Activated gamma-delta T cell treated with anti-CD3 and anti-CD28 coated beads, Interleukin-2, amount 50 U/mL, for 16 hours (primary cell): ENCODE measurements around the gene SLC6A9.

Experiments
- DNase-seq: peaks from one replicate; pipeline ENCODE4 v3.0.0-alpha.2; 2020; ENCODE audit warnings: low read depth

Gene SLC6A9

DNA sequence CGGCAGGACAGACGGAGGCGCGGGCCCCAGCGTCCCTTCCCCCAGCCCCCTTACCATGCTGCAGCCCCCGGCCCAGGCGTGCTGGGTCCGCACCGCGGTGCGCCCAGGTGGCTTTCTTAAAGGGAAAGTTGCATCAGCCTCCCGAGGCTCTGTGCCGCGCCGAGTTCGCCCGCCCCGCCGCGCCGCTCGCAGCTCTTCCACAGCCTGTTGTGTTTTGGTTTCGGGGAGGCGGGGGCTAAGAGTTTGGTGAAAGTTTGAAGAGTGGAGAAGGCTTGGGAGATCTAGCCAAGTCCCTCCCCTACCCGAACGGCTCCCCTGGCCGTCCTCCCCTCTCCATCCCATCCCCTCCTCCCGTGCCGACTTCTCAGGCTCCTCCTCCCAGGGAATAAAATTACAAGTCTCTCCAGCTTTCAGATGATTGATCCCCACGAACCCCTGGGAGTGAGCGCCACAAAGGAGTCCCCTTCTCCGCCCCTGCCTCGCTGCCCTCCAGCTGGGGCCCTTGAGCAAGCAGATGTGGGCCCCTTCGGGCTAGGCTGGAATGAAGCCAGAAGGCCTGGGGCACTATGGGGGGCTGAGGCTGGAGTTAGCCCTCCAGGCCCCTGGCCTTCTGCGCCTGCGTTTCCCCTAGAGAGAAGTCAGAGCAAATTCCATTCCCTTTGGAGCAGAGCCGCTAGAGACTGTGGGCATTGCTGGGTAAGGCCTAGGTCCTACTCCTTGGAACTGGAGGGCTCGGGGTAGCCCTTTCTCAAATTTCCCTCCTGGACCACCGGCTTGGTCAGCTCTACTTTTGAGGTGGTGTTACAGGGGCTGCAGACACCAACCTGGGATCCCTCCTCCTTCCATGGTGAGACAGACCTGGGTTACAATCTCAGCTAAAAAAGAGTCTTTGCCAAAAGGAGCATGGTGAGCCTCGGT is at the start of gene SLC6A9:
SLC6A9 (minus strand) TSS at position 211 of the 918 bp plus-strand sequence. CDS start 7,185 bp downstream, outside the sequence.
- DNase-seq, result peak; percentile 38

GRCh38 chr1:44079566-44079965 is 48.3 kb upstream of the SLC6A9 start:
- no peak for DNase-seq

GRCh38 chr1:44078104-44078503 is 46.8 kb upstream of the SLC6A9 start:
- DNase-seq, result no peak

DNA sequence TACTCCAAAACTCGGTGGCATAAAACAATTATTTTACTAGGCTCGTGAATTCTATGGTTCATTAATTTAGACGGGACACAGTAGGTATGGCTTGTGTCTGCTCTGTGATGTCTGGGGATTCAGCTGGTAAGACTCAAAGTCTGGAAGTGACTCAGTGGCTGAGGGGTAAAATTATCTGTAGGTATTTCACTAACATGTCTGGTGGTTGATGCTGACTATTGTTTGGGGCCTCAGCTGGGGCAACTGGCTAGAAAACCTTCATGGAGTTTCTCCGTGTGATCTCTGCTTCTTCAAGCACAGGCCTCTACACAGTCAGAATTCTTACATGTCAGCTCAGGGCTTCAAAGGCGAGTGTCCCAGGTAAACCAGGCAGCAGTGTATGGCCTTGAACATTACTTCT is 46.2 kb upstream of the SLC6A9 start:
- DNase-seq, result no peak

GRCh38 chr1:44076066-44076465 is 44.8 kb upstream of the SLC6A9 start:
- no peak for DNase-seq

DNA sequence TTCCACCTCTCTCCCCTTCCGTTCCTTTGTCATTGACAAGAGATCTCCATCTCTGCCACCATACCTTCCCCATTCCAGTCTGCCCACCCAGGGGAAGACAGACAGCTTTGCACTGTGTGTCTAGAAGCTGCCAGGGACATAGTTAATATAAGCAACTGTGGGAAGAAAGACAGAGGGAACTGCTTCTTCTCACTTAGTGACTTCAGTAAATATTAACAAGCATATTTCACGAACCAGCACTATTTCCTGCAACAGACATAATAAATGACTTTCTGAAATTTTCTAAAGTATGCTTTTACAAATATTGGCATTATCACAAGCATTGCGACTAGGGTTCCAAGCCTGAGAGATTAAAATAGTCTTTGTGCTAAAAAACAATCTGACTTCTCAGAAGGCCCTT is 43.2 kb upstream of the SLC6A9 start:
- no peak for DNase-seq

DNA sequence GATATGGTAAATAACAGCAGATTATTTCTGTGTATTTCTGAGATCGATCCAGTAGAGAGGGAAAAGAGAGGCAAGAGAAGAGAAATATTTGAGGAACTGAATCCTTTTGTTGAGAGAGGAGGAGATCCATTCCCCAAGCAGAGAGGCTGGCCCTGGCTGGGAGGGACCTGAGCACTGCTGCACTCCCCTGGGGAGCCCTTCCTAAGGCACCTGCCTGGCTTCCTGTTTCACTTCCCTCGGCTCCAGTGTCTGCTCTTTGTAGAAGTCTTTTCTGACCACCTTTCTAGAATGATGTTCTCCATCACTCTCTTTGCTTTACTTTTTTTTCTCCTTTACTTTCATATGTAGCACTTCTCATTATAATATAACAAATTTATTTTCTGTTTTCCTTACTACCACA is 42.3 kb upstream of the SLC6A9 start:
- DNase-seq, result no peak

DNA sequence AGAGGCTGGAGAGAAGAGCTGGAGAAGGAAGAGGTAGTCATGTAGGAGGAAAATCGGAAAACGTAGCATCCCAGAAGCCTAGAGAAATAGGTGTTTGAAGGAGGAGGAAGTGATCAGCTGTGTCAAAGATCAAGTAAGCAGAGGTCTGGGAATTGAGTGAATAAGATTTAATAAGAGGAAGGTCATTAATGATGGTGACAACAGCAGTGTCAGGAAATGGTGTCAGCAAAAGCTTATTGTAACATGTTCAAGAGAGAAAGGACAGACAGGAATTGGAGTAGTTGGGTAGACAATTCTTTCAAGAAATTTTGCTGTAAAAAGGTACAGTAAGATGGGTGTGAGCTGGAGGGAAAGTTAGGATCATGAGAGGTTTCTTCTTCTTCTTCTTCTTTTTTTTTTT is 41.6 kb upstream of the SLC6A9 start:
- no peak for DNase-seq

DNA sequence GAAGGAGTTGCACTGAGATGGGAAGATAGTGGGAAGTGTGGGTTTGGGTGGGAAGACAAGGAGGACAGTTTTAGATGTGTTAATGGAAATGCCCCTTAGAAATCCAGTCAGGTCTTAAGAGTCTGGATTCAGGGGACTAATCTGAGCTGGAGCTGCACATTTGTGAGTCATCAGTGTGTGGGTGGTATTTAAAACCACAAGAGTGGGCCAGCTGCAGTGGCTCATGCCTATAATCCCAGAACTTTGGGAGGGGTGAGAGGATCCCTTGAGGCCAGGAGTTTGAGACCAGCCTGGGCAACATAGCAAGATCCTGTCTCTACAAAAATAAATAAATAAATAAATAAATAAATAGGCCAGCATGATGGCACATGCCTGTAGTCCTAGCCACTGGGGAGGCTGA is 40.9 kb upstream of the SLC6A9 start:
- no peak for DNase-seq

DNA sequence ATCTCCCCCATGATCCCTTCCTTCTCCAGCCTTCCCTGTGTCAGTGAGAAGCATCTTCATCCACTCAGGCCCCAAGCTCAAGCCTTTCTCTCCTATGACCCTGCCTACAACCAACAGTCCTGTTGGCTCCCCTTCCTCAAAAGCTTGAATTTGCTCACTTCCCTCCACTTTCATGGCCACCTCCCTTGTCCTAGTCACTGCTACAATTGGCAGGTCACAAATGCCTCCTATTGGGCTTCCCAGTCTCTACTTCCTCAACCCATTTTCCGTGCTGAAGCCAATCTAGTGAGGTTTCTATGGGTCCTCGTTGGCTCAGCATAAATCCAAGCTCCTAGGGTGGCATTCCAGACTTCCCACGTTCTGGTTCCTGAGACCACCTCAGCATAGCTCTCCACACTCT is 40.2 kb upstream of the SLC6A9 start:
- no peak for DNase-seq

- no peak for DNase-seq
These were observed 37.2 kb upstream of the SLC6A9 start for GRCh38 chr1:44068442-44068921.

- DNase-seq, result no peak
These were observed 36.3 kb upstream of the SLC6A9 start for GRCh38 chr1:44067266-44068250.

DNA sequence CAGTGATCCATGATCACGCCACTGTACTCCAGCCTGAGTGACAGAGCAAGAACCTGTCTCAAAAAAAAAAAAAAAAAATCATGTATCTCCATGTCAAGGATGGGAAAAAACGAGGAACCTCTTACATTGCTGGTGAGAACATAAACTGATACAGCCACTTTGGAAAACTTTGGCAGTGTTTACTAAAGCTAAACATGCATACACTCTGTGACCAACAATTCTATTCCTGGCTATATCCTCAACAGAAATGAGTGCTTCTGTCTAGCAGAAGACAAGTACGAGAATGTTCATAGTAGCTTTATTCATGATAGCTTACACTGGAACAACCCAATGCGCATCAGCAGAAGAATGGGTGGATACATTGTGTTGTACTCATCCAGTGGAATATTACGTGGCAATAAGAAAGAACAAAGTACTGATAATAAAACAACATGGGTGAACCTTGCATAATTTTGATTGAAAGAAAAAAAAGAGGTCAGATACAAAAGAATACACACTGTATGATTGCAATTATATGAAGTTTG is 31.5 kb upstream of the SLC6A9 start:
- DNase-seq, result no peak

- no peak for DNase-seq
These were observed 30.6 kb upstream of the SLC6A9 start for GRCh38 chr1:44061857-44062256.

DNA sequence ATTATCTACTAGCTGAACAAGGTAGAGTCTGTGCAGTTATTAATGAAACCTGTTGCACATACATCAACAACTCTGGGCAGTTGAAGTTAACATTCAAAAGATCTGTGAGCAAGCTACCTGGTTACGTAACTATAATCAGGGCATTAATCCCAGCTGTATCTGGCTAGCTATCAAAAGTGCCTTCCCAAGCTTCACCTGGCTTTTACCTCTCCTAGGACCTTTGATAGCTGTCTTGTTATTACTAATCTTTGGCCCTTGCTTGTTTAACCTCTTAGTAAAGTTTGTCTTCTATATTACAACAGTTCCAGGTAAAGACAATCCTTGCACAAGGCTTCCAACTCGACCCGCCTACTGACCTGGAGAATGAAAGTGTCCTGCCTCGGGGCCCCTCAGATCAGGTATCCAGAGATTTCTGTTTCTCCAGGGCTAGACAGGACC is 29.6 kb upstream of the SLC6A9 start:
- no peak for DNase-seq

GRCh38 chr1:44059664-44060355 is 28.5 kb upstream of the SLC6A9 start:
- DNase-seq, result no peak

- DNase-seq, result no peak
These were observed 27.9 kb upstream of the SLC6A9 start for GRCh38 chr1:44059212-44059611.

- no peak for DNase-seq
These were observed 26.0 kb upstream of the SLC6A9 start for GRCh38 chr1:44057293-44057692.

- no peak for DNase-seq
These were observed 22.1 kb upstream of the SLC6A9 start for GRCh38 chr1:44053394-44053793.

- DNase-seq, result no peak
These were observed 19.0 kb upstream of the SLC6A9 start for GRCh38 chr1:44050261-44050660.

- no peak for DNase-seq
These were observed 18.6 kb upstream of the SLC6A9 start for GRCh38 chr1:44049839-44050238.
